SH-SY5Y (cell line): ENCODE measurements around the gene CREB3L2.

Experiments
- GATA2 ChIP-seq: IDR thresholded peaks from 2 replicates; pipeline ENCODE4 v1.6.1; 2011; ENCODE audit warnings: mild to moderate bottlenecking, low read depth, low read length
- GATA3 ChIP-seq: IDR thresholded peaks from 2 replicates; pipeline ENCODE4 v1.6.1; 2011; ENCODE audit warnings: low read depth, mild to moderate bottlenecking, low read length, moderate library complexity

DNA sequence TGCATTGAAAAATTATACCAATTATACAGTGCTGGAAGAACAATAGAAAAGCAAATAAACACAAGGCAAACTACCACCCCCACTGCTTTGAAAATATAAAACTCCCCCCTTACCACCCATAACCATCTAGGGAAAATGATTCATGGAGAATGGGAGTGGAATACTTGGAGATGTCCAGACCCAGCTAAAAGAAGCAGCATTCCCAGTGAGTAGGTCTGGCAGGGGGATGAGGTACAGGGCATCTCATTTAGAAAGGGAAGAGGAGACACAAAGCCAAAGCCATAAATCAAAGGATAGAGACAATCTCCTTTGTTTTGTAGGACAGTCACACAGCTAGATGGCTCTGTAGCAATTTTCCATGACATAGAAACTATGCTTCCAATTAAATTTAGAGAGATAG, 119.1 kb downstream of the CREB3L2 start:
- TF ChIP-seq GATA3 (no peak), GATA2 (no peak)
